Measurements from ENCODE around the gene PWWP2A.

PWWP2A gene

GRCh38 chr5:160096178-160096577 lies 23.1 kb downstream of the PWWP2A start:
- Histone ChIP-seq H3K4me3 (ENCODE audit: low read depth, low read length) (no peak overlapping the region), H3K36me3 (peaks cover 23% of the 10 kb centered on the region), H3K27me3 (ENCODE audit: insufficient read depth, low read depth, severe bottlenecking) (no peaks in the 10 kb centered on the region), H3K27ac (no peak overlapping the region), H3K9me3 (ENCODE audit: severe bottlenecking) (no peaks in the 10 kb centered on the region)
- no peak for TF ChIP-seq CTCF (IDR thresholded peaks at IDR 0.05; ENCODE audit: low read depth, low read length)
- no peak for DNase-seq

DNA sequence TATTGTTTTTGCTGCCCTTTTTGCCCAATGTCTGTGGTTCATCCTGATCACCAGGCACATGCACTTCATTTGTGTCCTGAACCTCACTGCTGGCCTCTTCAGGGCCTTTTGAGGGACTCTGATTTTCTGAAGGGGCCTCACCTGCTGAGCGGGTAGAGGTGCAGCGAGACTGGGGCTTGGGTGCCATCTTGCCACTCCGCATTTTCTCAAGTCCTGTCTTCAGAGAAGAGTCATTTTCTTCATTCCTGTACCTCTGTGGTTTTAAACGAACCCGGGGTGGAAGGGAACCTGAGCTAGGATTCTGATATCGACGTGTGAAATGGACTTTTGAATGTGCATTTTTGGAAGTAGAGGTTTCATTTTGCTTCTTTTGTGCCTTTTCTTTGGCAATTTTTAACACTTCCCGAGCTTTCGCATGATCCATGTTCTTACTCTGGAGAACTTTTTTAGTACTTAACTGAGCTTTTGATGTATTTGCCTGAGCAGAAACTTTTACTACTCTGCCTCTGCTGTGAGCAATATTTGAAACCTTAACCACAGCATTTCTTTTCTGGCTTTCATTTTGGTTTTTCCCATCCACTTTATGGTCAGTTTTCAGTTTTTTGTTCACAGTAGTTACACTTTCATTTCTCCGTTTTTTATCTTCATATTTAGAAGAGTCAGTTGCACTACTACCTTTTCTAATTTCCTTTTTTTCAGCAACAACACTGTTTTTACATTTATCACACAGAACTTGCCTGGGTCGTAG lies 26.1 kb downstream of the PWWP2A start:
- no peak for TF ChIP-seq CTCF (IDR thresholded peaks at IDR 0.05; ENCODE audit: low read depth, low read length)
- Histone ChIP-seq H3K36me3 (peaks cover 23% of the 10 kb centered on the region), H3K27ac (no peak overlapping the region), H3K27me3 (ENCODE audit: insufficient read depth, low read depth, severe bottlenecking) (no peaks in the 10 kb centered on the region), H3K4me3 (ENCODE audit: low read depth, low read length) (no peak overlapping the region), H3K9me3 (ENCODE audit: severe bottlenecking) (no peaks in the 10 kb centered on the region)
- no peak for DNase-seq

GRCh38 chr5:160092514-160092913 lies 26.7 kb downstream of the PWWP2A start:
- Histone ChIP-seq H3K4me3 (ENCODE audit: low read depth, low read length) (no peak overlapping the region), H3K27ac (no peak overlapping the region), H3K27me3 (ENCODE audit: insufficient read depth, low read depth, severe bottlenecking) (no peaks in the 10 kb centered on the region), H3K9me3 (ENCODE audit: severe bottlenecking) (no peaks in the 10 kb centered on the region), H3K36me3 (peaks cover 23% of the 10 kb centered on the region)
- DNase-seq: no peak
- TF ChIP-seq CTCF (IDR thresholded peaks at IDR 0.05; ENCODE audit: low read depth, low read length): no peak

DNA sequence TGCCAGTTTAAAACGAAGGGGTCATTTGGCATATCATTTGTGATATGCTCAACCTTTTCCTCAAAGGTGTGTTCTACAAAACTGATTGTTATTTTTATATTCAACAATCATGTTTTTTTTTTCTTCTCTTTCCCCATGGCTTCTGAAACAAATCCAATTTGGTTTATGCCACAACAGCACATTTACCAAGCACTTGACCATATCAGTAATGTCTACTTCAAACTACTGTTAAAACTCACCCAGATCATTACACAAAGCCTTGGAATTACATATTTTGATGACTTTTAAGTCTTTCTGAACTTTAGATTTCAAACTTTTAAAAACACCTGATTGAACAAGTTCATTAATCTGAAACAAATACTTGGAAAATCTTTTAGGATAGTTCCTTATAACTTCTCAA lies 29.2 kb downstream of the PWWP2A start:
- no peaks in the 10 kb centered on the region for H3K9me3 ChIP-seq (ENCODE audit: severe bottlenecking)
- DNase-seq: no peak
- no peak for TF ChIP-seq CTCF (IDR thresholded peaks at IDR 0.05; ENCODE audit: low read depth, low read length)
- no peak overlapping the region for H3K4me3 ChIP-seq (ENCODE audit: low read depth, low read length)
- no peaks in the 10 kb centered on the region for H3K27me3 ChIP-seq (ENCODE audit: insufficient read depth, low read depth, severe bottlenecking)
- no peak overlapping the region for H3K27ac ChIP-seq
- peaks cover 23% of the 10 kb centered on the region for H3K36me3 ChIP-seq

DNA sequence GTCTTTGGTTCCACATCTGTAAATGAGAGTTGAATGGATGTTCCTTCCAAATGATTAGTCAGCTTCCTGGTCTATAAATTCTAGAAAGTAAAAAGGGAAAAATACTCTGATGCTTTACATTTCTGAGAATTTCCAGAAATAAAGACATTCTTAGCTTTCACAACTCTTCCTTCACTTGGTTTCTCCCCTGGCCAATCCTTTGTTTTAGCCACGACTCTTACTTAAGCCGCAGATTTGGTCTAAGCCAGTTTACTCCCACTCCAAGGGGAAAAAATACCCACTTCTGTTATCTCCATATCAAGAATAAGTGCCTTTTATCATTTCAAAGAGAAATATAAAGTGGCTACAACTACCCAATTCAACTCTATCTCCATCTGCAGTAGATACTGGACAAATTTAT lies 29.7 kb downstream of the PWWP2A start:
- H3K27me3 ChIP-seq (ENCODE audit: insufficient read depth, low read depth, severe bottlenecking): no peaks in the 10 kb centered on the region
- no peak for TF ChIP-seq CTCF (IDR thresholded peaks at IDR 0.05; ENCODE audit: low read depth, low read length)
- no peaks in the 10 kb centered on the region for H3K9me3 ChIP-seq (ENCODE audit: severe bottlenecking)
- H3K4me3 ChIP-seq (ENCODE audit: low read depth, low read length): no peak overlapping the region
- no peak overlapping the region for H3K27ac ChIP-seq
- H3K36me3 ChIP-seq: peaks cover 23% of the 10 kb centered on the region
- DNase-seq: no peak

DNA sequence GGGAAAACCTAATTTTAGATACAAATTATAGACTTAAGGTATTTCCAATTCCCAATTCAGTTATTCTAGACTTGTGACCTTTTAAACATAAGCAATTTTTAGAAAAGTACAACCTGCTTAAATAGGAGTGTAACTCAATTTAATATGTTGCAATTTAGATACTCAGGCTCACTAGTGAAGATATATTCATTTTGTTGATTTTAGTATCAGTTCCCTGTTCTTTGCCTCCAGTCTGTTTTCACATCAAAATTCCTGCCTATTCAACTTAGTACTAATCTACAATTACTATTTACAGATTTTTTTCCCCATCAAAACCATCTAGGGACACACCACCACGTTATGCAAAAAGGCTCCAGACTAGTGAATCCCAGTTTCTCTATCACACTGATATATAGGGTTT lies 30.4 kb downstream of the PWWP2A start:
- Histone ChIP-seq H3K27me3 (ENCODE audit: insufficient read depth, low read depth, severe bottlenecking) (no peaks in the 10 kb centered on the region), H3K36me3 (peaks cover 17% of the 10 kb centered on the region), H3K9me3 (ENCODE audit: severe bottlenecking) (no peaks in the 10 kb centered on the region), H3K4me3 (ENCODE audit: low read depth, low read length) (no peak overlapping the region), H3K27ac (no peak overlapping the region)
- no peak for DNase-seq
- no peak for TF ChIP-seq CTCF (IDR thresholded peaks at IDR 0.05; ENCODE audit: low read depth, low read length)
